Prostate gland (tissue), 2 donors: ENCODE data around the gene TEF. TPM values are rescaled to one million over a fixed set of nuclear protein-coding genes. Genes with fewer than 3 reads are reported as not detected.

ENCODE experiments used
- DNase-seq: peaks from one replicate; pipeline ENCODE4 v3.0.0-alpha.2; 2019; ENCODE audit warnings: low spot score
- H3K27ac ChIP-seq, 2 donors: fragments of 200-600 bp; sonication (generic); 2 replicates each; pipeline ENCODE4 v1.5.1; 2017 to 2019
- H3K27me3 ChIP-seq: fragments of 200-600 bp; sonication (generic); replicated peaks from 2 replicates; pipeline ENCODE4 v1.5.1; 2019; ENCODE audit not compliant: insufficient read depth
- H3K36me3 ChIP-seq, 2 donors: fragments of 200-600 bp; sonication (generic); 1 replicate in 1 of 2; 2 replicates in 1 of 2; pipeline versions ENCODE4 v1.5.1 to v1.8.1; 2017 to 2019
- H3K4me1 ChIP-seq: fragments of 200-600 bp; sonication (generic); replicated peaks from 2 replicates; pipeline ENCODE4 v1.5.1; 2019
- H3K4me3 ChIP-seq, 2 donors: fragments of 200-600 bp; sonication (generic); 2 replicates each; pipeline ENCODE4 v1.5.1; 2017 to 2019
- H3K9me3 ChIP-seq: fragments of 200-600 bp; sonication (generic); 2 replicates; pipeline ENCODE4 v1.5.1; 2017
- POLR2A ChIP-seq: fragments of 450-650 bp; IDR thresholded peaks from one replicate; pipeline ENCODE4 v1.6.1; 2016; ENCODE audit warnings: antibody characterized with exemption, mild to moderate bottlenecking
- POLR2AphosphoS5 ChIP-seq: sonication (generic); formaldehyde crosslinking; IDR thresholded peaks from one replicate; pipeline ENCODE4 v1.6.1; 2017; ENCODE audit warnings: antibody characterized with exemption
- WGBS: methylation state at CpG from one replicate; pipeline ENCODE4 v1.1.5; 2018; 5-methylcytosine and 5-hydroxymethylcytosine counted together
- intact Hi-C: fragments of 100-400 bp; cut with DNase I; formaldehyde crosslinking; loops from one replicate; pipeline ENCODE4 v1.14.2; 2022
- total RNA-seq, 2 donors: library from RNA; depleted of rRNA; stranded (reverse); fragments of >200 nt; gene quantifications; one replicate each; pipeline ENCODE4 v1.1.0, GENCODE V29; 2016
- TF ChIP-seq, protein P1 (sequence below), 4 experiments: fragments of 200-600 bp in 2 of 4; fragments of 450-650 bp in 2 of 4; sonication (generic) in 2 of 4; IDR thresholded peaks; 1 replicate in 3 of 4; 2 replicates in 1 of 4; pipeline ENCODE4 v1.5.1; 2016 to 2019; ENCODE audit warnings: antibody characterized with exemption in 4 of 4, mild to moderate bottlenecking in 2 of 4, moderate library complexity in 2 of 4

Gene TEF
- total RNA-seq, 2 donors from 2014 or later: 26.2 to 51.7 TPM

DNA sequence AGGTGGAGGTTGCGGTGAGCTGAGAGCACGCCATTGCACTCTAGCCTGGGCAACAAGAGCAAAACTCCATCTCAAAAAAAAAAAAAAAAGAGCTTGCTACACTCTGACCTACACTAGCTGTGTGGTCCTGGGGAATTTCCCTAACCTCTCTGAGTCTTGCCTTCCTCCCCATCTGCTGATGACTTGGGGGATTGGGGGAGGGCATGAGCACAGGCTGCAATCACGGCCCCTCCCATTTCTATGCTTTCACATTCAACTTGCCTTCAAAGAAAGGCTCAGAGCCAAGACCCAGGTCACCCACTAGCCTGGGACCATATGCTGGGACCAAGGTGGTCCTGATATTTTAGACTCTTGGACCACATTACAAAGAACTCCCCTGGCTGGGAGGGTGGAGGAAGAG, 39.8 kb upstream of the TEF start:
- Histone ChIP-seq H3K36me3 (peaks cover 8 to 32% of the 10 kb centered on the region in 2 donors), H3K9me3 (no peaks in the 10 kb centered on the region), H3K27me3 (no peaks in the 10 kb centered on the region), H3K4me3 (no peak overlapping the region), H3K27ac (no peak overlapping the region), H3K4me1 (no peaks in the 10 kb centered on the region)
- DNase-seq: no peak
- intact Hi-C loops: no loop called here
- TF ChIP-seq POLR2AphosphoS5 (no peak), POLR2A (no peak)
- TF ChIP-seq, protein P1, sequence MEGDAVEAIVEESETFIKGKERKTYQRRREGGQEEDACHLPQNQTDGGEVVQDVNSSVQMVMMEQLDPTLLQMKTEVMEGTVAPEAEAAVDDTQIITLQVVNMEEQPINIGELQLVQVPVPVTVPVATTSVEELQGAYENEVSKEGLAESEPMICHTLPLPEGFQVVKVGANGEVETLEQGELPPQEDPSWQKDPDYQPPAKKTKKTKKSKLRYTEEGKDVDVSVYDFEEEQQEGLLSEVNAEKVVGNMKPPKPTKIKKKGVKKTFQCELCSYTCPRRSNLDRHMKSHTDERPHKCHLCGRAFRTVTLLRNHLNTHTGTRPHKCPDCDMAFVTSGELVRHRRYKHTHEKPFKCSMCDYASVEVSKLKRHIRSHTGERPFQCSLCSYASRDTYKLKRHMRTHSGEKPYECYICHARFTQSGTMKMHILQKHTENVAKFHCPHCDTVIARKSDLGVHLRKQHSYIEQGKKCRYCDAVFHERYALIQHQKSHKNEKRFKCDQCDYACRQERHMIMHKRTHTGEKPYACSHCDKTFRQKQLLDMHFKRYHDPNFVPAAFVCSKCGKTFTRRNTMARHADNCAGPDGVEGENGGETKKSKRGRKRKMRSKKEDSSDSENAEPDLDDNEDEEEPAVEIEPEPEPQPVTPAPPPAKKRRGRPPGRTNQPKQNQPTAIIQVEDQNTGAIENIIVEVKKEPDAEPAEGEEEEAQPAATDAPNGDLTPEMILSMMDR (IDR thresholded peaks at IDR 0.05): no peak
- 87% methylated on average over 3 of the region's 3 CpGs for WGBS

DNA sequence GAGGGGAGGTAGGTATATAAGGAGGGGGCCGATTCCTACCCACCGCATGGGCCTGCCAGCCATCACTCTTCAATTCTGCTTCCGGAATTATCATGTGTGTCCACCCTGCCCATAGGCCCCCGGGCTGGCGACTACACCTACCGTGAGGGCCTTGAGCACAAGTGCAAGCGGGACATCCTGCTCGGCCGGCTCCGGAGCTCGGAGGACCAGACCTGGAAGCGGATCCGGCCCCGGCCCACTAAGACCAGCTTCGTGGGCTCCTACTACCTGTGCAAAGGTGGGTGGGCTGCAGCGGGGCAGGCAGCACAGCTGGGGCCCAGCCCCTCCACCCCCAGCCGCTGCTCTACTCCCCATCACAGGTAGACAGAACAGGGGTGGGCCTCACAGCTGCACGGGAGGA, 38.4 kb upstream of the TEF start:
- intact Hi-C loops: no loop called here
- DNase-seq: no peak
- TF ChIP-seq, protein P1 (IDR thresholded peaks at IDR 0.05): no peak
- TF ChIP-seq POLR2AphosphoS5: no peak
- TF ChIP-seq POLR2A: no peak
- H3K4me1 ChIP-seq: no peaks in the 10 kb centered on the region
- H3K4me3 ChIP-seq: no peak overlapping the region
- no peak overlapping the region for H3K27ac ChIP-seq
- no peaks in the 10 kb centered on the region for H3K9me3 ChIP-seq
- H3K27me3 ChIP-seq: no peaks in the 10 kb centered on the region
- whole genome bisulfite sequencing: 90% methylated on average over 18 of the region's 18 CpGs
- H3K36me3 ChIP-seq: peaks cover 8 to 38% of the 10 kb centered on the region in 2 donors

DNA sequence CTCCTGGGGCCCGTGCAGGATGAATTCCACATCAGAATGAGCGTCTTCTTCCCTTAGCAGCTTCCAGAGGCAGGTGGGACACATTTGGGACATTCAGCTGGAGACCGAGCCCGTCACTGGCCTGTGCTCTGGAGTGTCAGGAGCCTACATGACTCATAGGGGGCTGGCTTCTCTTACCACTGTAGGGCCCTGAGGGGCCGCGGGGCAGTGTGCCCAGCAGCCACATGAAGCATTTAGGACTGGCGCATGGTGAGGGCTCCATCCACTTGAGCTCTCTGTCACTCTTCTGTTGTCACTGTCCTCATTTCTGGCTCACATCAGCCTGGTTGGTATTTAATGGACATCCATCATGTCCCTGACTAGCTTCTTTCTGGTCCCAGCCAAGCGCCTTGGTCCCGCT, 38.0 kb upstream of the TEF start:
- H3K9me3 ChIP-seq: no peaks in the 10 kb centered on the region
- no peaks in the 10 kb centered on the region for H3K4me1 ChIP-seq
- DNase-seq: no peak
- H3K27ac ChIP-seq: no peak overlapping the region
- no peaks in the 10 kb centered on the region for H3K27me3 ChIP-seq
- WGBS: 97% methylated on average over 9 of the region's 9 CpGs
- no peak for TF ChIP-seq POLR2AphosphoS5
- TF ChIP-seq POLR2A: no peak
- TF ChIP-seq, protein P1 (IDR thresholded peaks at IDR 0.05): no peak
- peaks cover 11 to 42% of the 10 kb centered on the region in 2 donors for H3K36me3 ChIP-seq
- intact Hi-C loops: no loop called here
- no peak overlapping the region for H3K4me3 ChIP-seq

DNA sequence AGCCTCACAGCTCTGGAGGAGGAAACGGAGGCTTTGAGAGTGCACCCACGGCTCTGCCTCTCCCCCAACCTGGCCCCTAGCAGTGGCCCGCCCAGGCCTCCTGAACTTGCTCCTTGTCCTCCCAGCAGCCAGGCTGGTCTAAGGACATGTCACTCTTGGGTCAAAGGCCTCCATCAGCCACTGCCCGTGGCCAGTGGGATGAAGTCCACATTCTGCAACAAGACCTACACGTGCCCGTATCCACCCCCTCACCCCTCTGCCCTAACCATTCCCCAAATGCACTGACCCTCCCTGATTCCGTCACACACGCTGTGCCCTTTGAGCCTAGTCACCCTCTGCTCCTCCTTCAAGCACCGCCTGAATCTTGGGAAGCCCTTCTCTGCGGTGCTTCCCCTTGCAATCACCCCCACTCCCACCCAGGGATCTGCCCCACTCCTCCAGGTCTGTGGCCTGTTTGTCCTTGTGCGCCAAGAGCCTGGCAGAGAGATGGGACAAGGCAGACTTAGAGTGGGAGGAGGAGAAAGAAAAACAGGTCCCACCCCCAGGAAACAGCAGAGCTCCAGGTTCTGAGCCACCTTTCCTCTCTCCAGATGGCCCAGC, 37.5 kb upstream of the TEF start:
- Histone ChIP-seq H3K9me3 (no peaks in the 10 kb centered on the region), H3K4me3 (no peak overlapping the region), H3K27ac (no peak overlapping the region), H3K4me1 (no peaks in the 10 kb centered on the region), H3K36me3 (peaks cover 11 to 45% of the 10 kb centered on the region in 2 donors), H3K27me3 (no peaks in the 10 kb centered on the region)
- 94% methylated on average over 11 of the region's 11 CpGs for WGBS
- intact Hi-C loops: no loop called here
- DNase-seq: no peak
- TF ChIP-seq, protein P1 (IDR thresholded peaks at IDR 0.05): no peak
- TF ChIP-seq POLR2AphosphoS5: no peak
- no peak for TF ChIP-seq POLR2A

DNA sequence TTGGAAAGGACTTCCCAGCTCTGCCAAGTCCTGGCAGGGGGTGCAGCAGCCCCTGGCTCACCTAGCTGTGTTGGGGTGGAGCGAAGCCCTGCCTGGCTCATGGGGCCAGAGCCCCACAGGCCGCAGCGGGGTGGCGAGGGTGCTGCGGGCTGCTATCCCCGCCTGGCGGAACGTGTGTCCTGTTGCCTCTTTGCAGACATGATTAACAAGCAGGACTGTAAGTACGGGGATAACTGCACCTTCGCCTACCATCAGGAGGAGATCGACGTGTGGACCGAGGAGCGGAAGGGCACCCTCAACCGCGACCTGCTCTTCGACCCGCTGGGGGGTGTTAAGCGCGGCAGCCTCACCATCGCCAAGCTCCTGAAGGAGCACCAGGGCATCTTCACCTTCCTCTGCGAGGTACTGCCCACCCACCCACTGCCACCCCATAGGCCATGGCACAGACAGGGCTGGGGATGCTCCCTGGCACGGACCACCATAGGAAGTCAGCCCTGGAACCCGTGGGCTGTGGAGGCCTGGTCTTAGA, 35.9 kb upstream of the TEF start:
- TF ChIP-seq POLR2A (no peak), POLR2AphosphoS5 (no peak)
- TF ChIP-seq, protein P1 (IDR thresholded peaks at IDR 0.05): no peak
- H3K4me3 ChIP-seq: no peak overlapping the region
- H3K9me3 ChIP-seq: no peaks in the 10 kb centered on the region
- no peak overlapping the region for H3K27ac ChIP-seq
- no peaks in the 10 kb centered on the region for H3K4me1 ChIP-seq
- intact Hi-C loops: no loop called here
- WGBS: 90% methylated on average over 24 of the region's 24 CpGs
- DNase-seq: no peak
- peaks cover 10 to 31% of the 10 kb centered on the region in 2 donors for H3K36me3 ChIP-seq
- no peaks in the 10 kb centered on the region for H3K27me3 ChIP-seq
